GM12875 (cell line): Measurements from ENCODE around the gene RGS6.

Experiments used
- H3K4me3 ChIP-seq: one replicate; pipeline ENCODE4 v1.5.1; 2011; ENCODE audit warnings: low read depth, low read length, control low read depth
- CTCF ChIP-seq: IDR thresholded peaks from 2 replicates; pipeline ENCODE4 v1.5.1; 2011; ENCODE audit warnings: low read depth, mild to moderate bottlenecking, control low read depth, inconsistent platforms, low read length, moderate library complexity, borderline replicate concordance; ENCODE audit not compliant: insufficient read depth

Gene RGS6

GRCh38 chr14:72142328-72142727, 210.1 kb downstream of the RGS6 start:
- TF ChIP-seq CTCF = no peak

GRCh38 chr14:72146241-72146640, 214.0 kb downstream of the RGS6 start:
- H3K4me3 ChIP-seq = no peak overlapping the region
- TF ChIP-seq CTCF = no peak

More at GRCh38 chr14:72142328-72142727, 210.1 kb downstream of the RGS6 start:
- no peak overlapping the region for H3K4me3 ChIP-seq

- TF ChIP-seq CTCF = no peak
- H3K4me3 ChIP-seq = no peak overlapping the region
Measured at GRCh38 chr14:72154645-72155378, 222.6 kb downstream of the RGS6 start.

GRCh38 chr14:72155379-72155993, 223.3 kb downstream of the RGS6 start:
- H3K4me3 ChIP-seq = no peak overlapping the region
- TF ChIP-seq CTCF = no peak

GRCh38 chr14:72164420-72165228, 232.4 kb downstream of the RGS6 start:
- no peak overlapping the region for H3K4me3 ChIP-seq
- no peak for TF ChIP-seq CTCF

GRCh38 chr14:72165229-72165698, 233.0 kb downstream of the RGS6 start:
- no peak for TF ChIP-seq CTCF
- H3K4me3 ChIP-seq = no peak overlapping the region
